ENCODE measurements around the gene DNAH17. TPM values are rescaled to one million over a fixed set of nuclear protein-coding genes. Genes with fewer than 3 reads are reported as not detected.
A peak's percentile ranks its signal among the peaks of the same experiment; 100 is the strongest.

DNAH17 gene
- total and polyA plus RNA-seq, 2 experiments from 2014 or later, result 1.7 TPM; not detected in 1

DNA sequence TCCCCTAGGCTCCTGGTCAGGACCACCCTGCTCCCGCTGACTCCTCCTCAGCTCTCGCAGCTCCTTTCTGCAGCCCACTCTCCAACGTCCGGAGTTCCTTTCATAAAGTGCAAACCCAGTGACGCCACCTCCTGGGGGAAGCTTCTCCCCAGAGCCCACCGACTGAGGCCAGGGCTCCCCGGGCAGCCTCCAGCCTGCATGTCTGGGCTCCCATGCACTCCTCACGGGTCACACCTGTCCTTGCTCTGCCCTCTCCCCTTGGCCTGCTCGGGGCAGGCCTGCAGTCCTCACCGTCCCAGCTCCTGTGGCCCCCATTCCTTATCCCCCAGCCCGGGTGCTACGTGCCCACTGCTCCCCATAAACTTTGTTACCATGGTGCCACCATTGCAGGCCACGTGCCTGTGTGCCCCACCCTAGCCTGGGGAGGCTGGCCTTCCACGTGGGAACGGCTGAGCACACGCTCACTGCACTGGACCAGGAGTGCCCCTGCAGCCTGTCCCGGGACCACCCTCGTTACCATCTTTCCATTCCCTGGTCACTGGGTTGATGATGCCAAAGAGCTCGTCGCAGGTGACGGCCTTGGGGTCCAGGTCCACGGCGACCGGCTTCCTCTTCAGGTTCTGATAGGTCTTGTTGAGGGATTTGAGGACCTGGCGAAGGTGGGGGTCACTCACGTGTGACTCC is 84.9 kb downstream of the DNAH17 start:
- Histone ChIP-seq H3K9me3 (ENCODE audit: low read depth) (no peaks in the 10 kb centered on the region), H3K4me1 (ENCODE audit: low read depth) (no peaks in the 10 kb centered on the region), H3K27me3 (no peaks in the 10 kb centered on the region), H3K36me3 (no peaks in the 10 kb centered on the region), H3K4me3 (no peak overlapping the region), H3K27ac (no peak overlapping the region)
- DNase-seq (ENCODE audit: low read depth in 1 of 2, low spot score in 1 of 2), result no peak
- TF ChIP-seq, protein P1, sequence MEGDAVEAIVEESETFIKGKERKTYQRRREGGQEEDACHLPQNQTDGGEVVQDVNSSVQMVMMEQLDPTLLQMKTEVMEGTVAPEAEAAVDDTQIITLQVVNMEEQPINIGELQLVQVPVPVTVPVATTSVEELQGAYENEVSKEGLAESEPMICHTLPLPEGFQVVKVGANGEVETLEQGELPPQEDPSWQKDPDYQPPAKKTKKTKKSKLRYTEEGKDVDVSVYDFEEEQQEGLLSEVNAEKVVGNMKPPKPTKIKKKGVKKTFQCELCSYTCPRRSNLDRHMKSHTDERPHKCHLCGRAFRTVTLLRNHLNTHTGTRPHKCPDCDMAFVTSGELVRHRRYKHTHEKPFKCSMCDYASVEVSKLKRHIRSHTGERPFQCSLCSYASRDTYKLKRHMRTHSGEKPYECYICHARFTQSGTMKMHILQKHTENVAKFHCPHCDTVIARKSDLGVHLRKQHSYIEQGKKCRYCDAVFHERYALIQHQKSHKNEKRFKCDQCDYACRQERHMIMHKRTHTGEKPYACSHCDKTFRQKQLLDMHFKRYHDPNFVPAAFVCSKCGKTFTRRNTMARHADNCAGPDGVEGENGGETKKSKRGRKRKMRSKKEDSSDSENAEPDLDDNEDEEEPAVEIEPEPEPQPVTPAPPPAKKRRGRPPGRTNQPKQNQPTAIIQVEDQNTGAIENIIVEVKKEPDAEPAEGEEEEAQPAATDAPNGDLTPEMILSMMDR (IDR thresholded peaks at IDR 0.05; ENCODE audit: low read depth, low read length), result no peak

DNA sequence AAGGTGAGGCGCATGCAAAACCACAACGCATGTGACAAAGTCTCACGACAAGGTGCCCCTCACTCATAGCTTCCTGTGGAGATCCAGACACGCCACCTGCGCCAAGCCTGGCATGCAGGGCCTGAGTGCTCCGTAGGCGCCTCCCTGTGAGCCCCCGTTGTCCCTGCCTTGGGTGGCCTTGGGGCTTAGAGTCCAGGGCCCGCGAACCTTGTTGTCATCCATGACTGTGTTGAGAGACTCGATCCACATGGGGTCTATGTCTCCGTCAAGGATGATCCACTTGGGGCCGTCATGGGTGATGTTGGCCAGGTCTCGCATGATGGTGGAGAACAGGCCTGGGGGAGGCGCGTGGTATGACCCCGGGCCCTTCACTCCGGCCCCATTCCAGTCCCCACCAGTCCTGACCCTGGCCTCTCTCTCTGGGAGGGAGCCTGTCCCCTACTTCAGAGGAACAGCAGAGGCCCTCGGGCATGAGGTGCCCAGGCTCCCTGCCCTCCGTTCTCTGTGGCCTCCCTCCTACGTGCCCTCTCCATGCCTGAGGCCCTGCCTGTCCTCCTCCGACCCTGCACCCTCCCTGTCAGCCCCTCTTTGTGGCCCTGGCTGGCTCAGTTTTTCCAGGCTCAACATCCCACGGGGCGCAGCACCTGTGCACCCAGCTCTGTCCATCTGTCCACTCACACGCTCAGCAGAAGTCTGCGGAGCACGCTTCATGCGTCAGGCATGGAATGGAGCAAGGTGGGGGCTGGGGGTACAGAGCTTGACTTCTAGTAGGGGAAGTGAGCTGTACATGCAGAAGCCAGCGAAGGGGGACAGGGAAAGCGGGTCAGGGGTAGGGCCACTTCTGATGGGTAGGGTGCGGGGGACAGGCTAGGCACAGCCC is 85.7 kb downstream of the DNAH17 start:
- DNase-seq (ENCODE audit: low read depth in 1 of 2, low spot score in 1 of 2), result no peak
- Histone ChIP-seq H3K4me3 (no peak overlapping the region), H3K4me1 (ENCODE audit: low read depth) (no peaks in the 10 kb centered on the region), H3K36me3 (no peaks in the 10 kb centered on the region), H3K27me3 (no peaks in the 10 kb centered on the region), H3K9me3 (ENCODE audit: low read depth) (no peaks in the 10 kb centered on the region), H3K27ac (no peak overlapping the region)
- TF ChIP-seq, protein P1 (IDR thresholded peaks at IDR 0.05; ENCODE audit: low read depth, low read length), result no peak

DNA sequence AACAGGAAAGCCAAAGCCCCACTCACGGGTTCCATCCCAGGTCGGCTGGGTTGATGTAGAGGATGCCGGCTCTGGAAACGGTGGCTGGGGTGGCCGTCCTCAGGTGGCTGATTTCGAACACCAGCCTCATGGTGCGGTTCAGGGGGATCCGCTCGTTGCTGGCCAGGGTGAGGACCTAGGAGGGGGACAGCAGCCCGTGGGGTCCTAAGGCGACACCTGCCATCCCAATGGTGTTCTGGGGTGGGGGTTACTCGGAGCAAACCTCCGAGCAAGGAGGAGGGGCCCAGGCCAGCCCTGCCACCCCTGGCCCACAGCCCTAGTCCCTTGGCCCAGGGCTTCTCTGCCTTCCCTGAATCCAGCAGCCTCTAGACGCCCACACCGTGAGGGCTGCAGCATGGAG is 86.5 kb downstream of the DNAH17 start:
- no peaks in the 10 kb centered on the region for H3K9me3 ChIP-seq (ENCODE audit: low read depth)
- H3K27me3 ChIP-seq, result peaks cover 3% of the 10 kb centered on the region
- H3K4me1 ChIP-seq (ENCODE audit: low read depth), result no peaks in the 10 kb centered on the region
- no peak overlapping the region for H3K27ac ChIP-seq
- TF ChIP-seq, protein P1 (IDR thresholded peaks at IDR 0.05; ENCODE audit: low read depth, low read length), result no peak
- H3K4me3 ChIP-seq, result no peak overlapping the region
- no peaks in the 10 kb centered on the region for H3K36me3 ChIP-seq
- no peak for DNase-seq (ENCODE audit: low read depth in 1 of 2, low spot score in 1 of 2)

DNA sequence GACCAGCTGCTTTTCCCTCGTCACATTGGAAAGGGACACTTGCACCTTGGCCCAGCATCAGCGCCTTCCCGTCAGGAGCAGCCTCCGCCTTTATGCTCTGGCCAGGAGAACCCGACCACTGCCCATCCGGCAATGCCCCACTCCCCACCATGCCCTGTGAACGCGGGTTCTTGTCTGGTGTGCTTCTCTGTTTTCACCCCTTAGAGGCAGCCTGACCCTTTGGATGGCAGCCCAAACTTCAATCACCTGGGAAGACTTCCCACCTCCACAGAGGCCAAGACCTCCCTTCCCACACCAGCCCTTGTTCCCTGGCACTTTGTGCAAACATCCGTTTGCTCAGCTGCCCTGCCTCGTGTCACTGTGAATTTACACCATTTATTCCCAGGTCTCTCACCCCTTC is 87.0 kb downstream of the DNAH17 start:
- H3K4me3 ChIP-seq, result no peak overlapping the region
- no peaks in the 10 kb centered on the region for H3K4me1 ChIP-seq (ENCODE audit: low read depth)
- no peak for DNase-seq (ENCODE audit: low read depth in 1 of 2, low spot score in 1 of 2)
- TF ChIP-seq, protein P1 (IDR thresholded peaks at IDR 0.05; ENCODE audit: low read depth, low read length), result no peak
- H3K9me3 ChIP-seq (ENCODE audit: low read depth), result no peaks in the 10 kb centered on the region
- no peak overlapping the region for H3K27ac ChIP-seq
- no peaks in the 10 kb centered on the region for H3K36me3 ChIP-seq
- peaks cover 6% of the 10 kb centered on the region for H3K27me3 ChIP-seq

DNA sequence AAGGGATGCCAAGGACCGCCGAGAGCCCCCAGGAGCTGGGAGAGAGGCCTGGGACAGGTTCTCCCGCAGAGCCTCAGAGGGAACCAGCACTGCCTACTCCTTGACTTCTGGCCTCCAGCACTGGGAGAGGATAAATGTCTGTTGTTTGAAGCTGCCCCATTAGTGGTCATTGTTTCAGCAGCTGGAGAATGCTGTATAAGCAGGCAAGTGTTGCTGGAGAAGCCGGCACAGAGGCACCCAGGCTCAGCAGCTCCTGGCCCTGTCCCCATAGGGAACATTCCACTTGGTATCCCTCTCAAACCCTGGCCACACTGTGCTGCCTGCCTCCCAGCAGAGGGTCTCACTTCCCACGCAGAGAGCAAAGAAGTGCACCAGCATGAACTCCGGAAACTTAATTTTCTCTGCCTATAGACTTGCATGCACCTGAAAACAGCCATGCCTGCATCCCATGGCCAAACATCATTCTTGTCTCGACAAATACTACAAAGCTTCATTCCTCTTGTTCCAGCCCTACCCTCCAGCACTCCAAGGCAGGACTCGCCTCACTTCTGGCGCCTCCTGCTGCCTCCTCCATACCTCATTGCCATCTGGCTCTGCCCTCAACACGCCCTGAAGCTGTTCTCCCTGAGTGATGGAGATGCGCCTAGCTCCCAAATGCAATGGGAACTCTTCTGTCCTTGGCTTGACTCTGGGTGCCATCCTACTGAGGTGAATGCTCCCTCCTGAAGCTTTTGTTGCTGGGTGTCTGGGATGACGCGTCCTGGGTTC is 88.1 kb downstream of the DNAH17 start:
- H3K27ac ChIP-seq, result no peak overlapping the region
- no peaks in the 10 kb centered on the region for H3K36me3 ChIP-seq
- TF ChIP-seq, protein P1 (IDR thresholded peaks at IDR 0.05; ENCODE audit: low read depth, low read length), result peak; percentile 2
- peaks cover 16% of the 10 kb centered on the region for H3K27me3 ChIP-seq
- no peaks in the 10 kb centered on the region for H3K9me3 ChIP-seq (ENCODE audit: low read depth)
- no peaks in the 10 kb centered on the region for H3K4me1 ChIP-seq (ENCODE audit: low read depth)
- H3K4me3 ChIP-seq, result no peak overlapping the region
- no peak for DNase-seq (ENCODE audit: low read depth in 1 of 2, low spot score in 1 of 2)

All from cardiac muscle cell (in vitro differentiated cells and primary cell).